Naive thymus-derived CD8-positive, alpha-beta T cell (primary cell): Measurements from ENCODE around the gene DDX11. TPM values are rescaled to one million over a fixed set of nuclear protein-coding genes. Genes with fewer than 3 reads are reported as not detected.
"Not testable (repeated sequence)": the region's sequence is repeated elsewhere in the genome, so short reads cannot be mapped to it uniquely, and the experiment has no call there.

Source experiments
- ATAC-seq, 2 donors: fragments of 150-1000 bp; cut with Tn5 transposase in 1 of 2; sonication (Bioruptor Pico), chemical (Tn5 transposase) in 1 of 2; 1 replicate in 1 of 2; 2 replicates in 1 of 2; pipeline ENCODE4 v1.10.0; 2021; ENCODE audit warnings: mild to moderate bottlenecking in 2 of 2, moderate library complexity in 2 of 2
- POLR2A ChIA-PET: fragments of 350-600 bp; sonication (Branson Sonifier 250); formaldehyde crosslinking; loops from one replicate; lab custom pipeline; 2021; ENCODE audit warnings: antibody characterized with exemption; lab: Charles Lee
- DNase-seq, 10 donors: peaks; one replicate each; pipeline versions ENCODE4 v3.0.0 to v3.0.0-alpha.2; 2020 to 2022
- H3K27ac Mint-ChIP-seq, 10 donors: one replicate each; pipeline ENCODE4 v1.8.0; 2020 to 2022; ENCODE audit warnings: mild to moderate bottlenecking in 10 of 10, mixed read lengths in 10 of 10, moderate library complexity in 4 of 10, inconsistent platforms in 1 of 10
- H3K27me3 Mint-ChIP-seq, 5 donors: one replicate each; pipeline ENCODE4 v1.8.0; 2021 to 2022; ENCODE audit warnings: mixed read lengths in 5 of 5
- H3K36me3 Mint-ChIP-seq, 3 donors: one replicate each; pipeline ENCODE4 v1.8.0; 2020 to 2022; ENCODE audit warnings: mixed read lengths in 3 of 3, mild to moderate bottlenecking in 2 of 3, inconsistent platforms in 1 of 3
- H3K4me1 Mint-ChIP-seq, 4 donors: one replicate each; pipeline ENCODE4 v1.8.0; 2021 to 2022; ENCODE audit warnings: mixed read lengths in 4 of 4
- H3K4me3 Mint-ChIP-seq, 10 donors: one replicate each; pipeline ENCODE4 v1.8.0; 2020 to 2022; ENCODE audit warnings: mild to moderate bottlenecking in 10 of 10, mixed read lengths in 10 of 10, moderate library complexity in 6 of 10, inconsistent platforms in 1 of 10
- H3K9me3 Mint-ChIP-seq, 9 donors: one replicate each; pipeline ENCODE4 v1.8.0; 2020 to 2022; ENCODE audit warnings: mixed read lengths in 9 of 9, mild to moderate bottlenecking in 3 of 9, inconsistent platforms in 1 of 9, moderate library complexity in 1 of 9
- polyA plus RNA-seq, 3 donors: library from polyadenylated mRNA; unstranded; fragments of 300-500 nt; fragmentation: Illumina TruSeq; gene quantifications; one replicate each; pipeline ENCODE4 v1.2.3, GENCODE V29; 2021
- total RNA-seq, 8 experiments: library from RNA in 2 of 8; stranded (reverse) in 2 of 8; gene quantifications; one replicate each; pipeline ENCODE4 v1.2.3 and lab custom pipeline; 2021 to 2026

DDX11 gene
- total and polyA plus RNA-seq, 5 experiments from 2014 or later = 2.4 to 141 (median 24.2) TPM

GRCh38 chr12:31122481-31122880 lies 48.8 kb downstream of the DDX11 start:
- Mint-ChIP-seq H3K4me1 (peaks cover 2 to 19% (median 3%) of the 10 kb centered on the region in 4 donors), H3K36me3 (no peaks in the 10 kb centered on the region), H3K9me3 (no peaks in the 10 kb centered on the region), H3K27me3 (peaks cover 0 to 2% (median 0%) of the 10 kb centered on the region in 5 donors), H3K27ac (no peak overlapping the region), H3K4me3 (no peak overlapping the region)
- ATAC-seq (no peak), DNase-seq (no peak)
- POLR2A ChIA-PET = no interaction called here

- DNase-seq, POLR2A ChIA-PET, H3K36me3 Mint-ChIP-seq, H3K4me1 Mint-ChIP-seq, H3K27ac Mint-ChIP-seq, ATAC-seq, H3K27me3 Mint-ChIP-seq, H3K4me3 Mint-ChIP-seq, H3K9me3 Mint-ChIP-seq: not testable (repeated sequence)
These were observed 50.5 kb downstream of the DDX11 start for GRCh38 chr12:31124158-31124557.

- ATAC-seq, DNase-seq, H3K36me3 Mint-ChIP-seq, H3K27ac Mint-ChIP-seq, H3K4me3 Mint-ChIP-seq, H3K27me3 Mint-ChIP-seq, H3K9me3 Mint-ChIP-seq, POLR2A ChIA-PET, H3K4me1 Mint-ChIP-seq: not testable (repeated sequence)
These were observed 51.5 kb downstream of the DDX11 start for GRCh38 chr12:31125171-31125570.

- POLR2A ChIA-PET, H3K27ac Mint-ChIP-seq, H3K9me3 Mint-ChIP-seq, H3K4me1 Mint-ChIP-seq, DNase-seq, ATAC-seq, H3K36me3 Mint-ChIP-seq, H3K4me3 Mint-ChIP-seq: not testable (repeated sequence)
- peaks cover 5 to 20% (median 7%) of the 10 kb centered on the region in 5 donors for H3K27me3 Mint-ChIP-seq
These were observed 53.7 kb downstream of the DDX11 start for GRCh38 chr12:31127209-31127848.

- H3K36me3 Mint-ChIP-seq, DNase-seq, H3K4me3 Mint-ChIP-seq, H3K4me1 Mint-ChIP-seq, POLR2A ChIA-PET, H3K27ac Mint-ChIP-seq, ATAC-seq: not testable (repeated sequence)
- peaks cover 3 to 12% (median 5%) of the 10 kb centered on the region in 5 donors for H3K27me3 Mint-ChIP-seq
- peaks cover 0 to 18% (median 8%) of the 10 kb centered on the region in 9 donors for H3K9me3 Mint-ChIP-seq
These were observed 62.9 kb downstream of the DDX11 start for GRCh38 chr12:31136581-31136980.

- H3K27ac Mint-ChIP-seq, H3K4me3 Mint-ChIP-seq, H3K27me3 Mint-ChIP-seq, ATAC-seq, DNase-seq, POLR2A ChIA-PET, H3K4me1 Mint-ChIP-seq, H3K36me3 Mint-ChIP-seq: not testable (repeated sequence)
- H3K9me3 Mint-ChIP-seq = peaks cover 0 to 11% (median 4%) of the 10 kb centered on the region in 9 donors
These were observed 71.1 kb downstream of the DDX11 start for GRCh38 chr12:31144768-31145167.

- H3K4me3 Mint-ChIP-seq, H3K27me3 Mint-ChIP-seq, H3K4me1 Mint-ChIP-seq, DNase-seq, POLR2A ChIA-PET, H3K27ac Mint-ChIP-seq, H3K36me3 Mint-ChIP-seq, ATAC-seq, H3K9me3 Mint-ChIP-seq: not testable (repeated sequence)
These were observed 71.6 kb downstream of the DDX11 start for GRCh38 chr12:31145296-31145695.

GRCh38 chr12:31147415-31147814 lies 73.8 kb downstream of the DDX11 start:
- H3K27ac Mint-ChIP-seq, ATAC-seq, H3K36me3 Mint-ChIP-seq, DNase-seq, H3K9me3 Mint-ChIP-seq, H3K27me3 Mint-ChIP-seq, H3K4me3 Mint-ChIP-seq, POLR2A ChIA-PET, H3K4me1 Mint-ChIP-seq: not testable (repeated sequence)

GRCh38 chr12:31150766-31151165 lies 77.1 kb downstream of the DDX11 start:
- H3K36me3 Mint-ChIP-seq, ATAC-seq, H3K4me3 Mint-ChIP-seq, H3K9me3 Mint-ChIP-seq, DNase-seq, H3K27ac Mint-ChIP-seq, POLR2A ChIA-PET, H3K4me1 Mint-ChIP-seq, H3K27me3 Mint-ChIP-seq: not testable (repeated sequence)

Other genes starting within 250 kb of the DDX11 start
- not detected for gene TSPAN11, start 147.1 kb upstream of the DDX11 start, total RNA-seq
- not detected for gene TSPAN11, start 147.1 kb upstream of the DDX11 start, polyA plus RNA-seq